Uterus (tissue), 4 donors: ENCODE measurements around the gene EPGN. TPM values are rescaled to one million over a fixed set of nuclear protein-coding genes. Genes with fewer than 3 reads are reported as not detected.

ENCODE experiments used
- DNase-seq, 2 donors: peaks; one replicate each; pipeline ENCODE4 v3.0.0-alpha.2; 2019 to 2020
- H3K27ac ChIP-seq, 2 donors: fragments of 200-600 bp; sonication (generic); 1 replicate in 1 of 2; 2 replicates in 1 of 2; pipeline ENCODE4 v1.5.1; 2016 to 2018
- H3K27me3 ChIP-seq, 2 donors: fragments of 200-600 bp; sonication (generic); one replicate each; pipeline ENCODE4 v1.5.1; 2018 to 2019; ENCODE audit warnings: control low read depth in 1 of 2
- H3K36me3 ChIP-seq, 2 donors: fragments of 200-600 bp; sonication (generic); one replicate each; pipeline ENCODE4 v1.5.1; 2019; ENCODE audit warnings: control low read depth in 1 of 2
- H3K4me1 ChIP-seq, 2 donors: fragments of 200-600 bp; sonication (generic); one replicate each; pipeline ENCODE4 v1.5.1; 2018 to 2019; ENCODE audit warnings: control low read depth in 1 of 2
- H3K4me3 ChIP-seq, 2 donors: fragments of 200-600 bp; sonication (generic); 1 replicate in 1 of 2; 2 replicates in 1 of 2; pipeline ENCODE4 v1.5.1; 2018 to 2019; ENCODE audit warnings: mild to moderate bottlenecking in 1 of 2
- H3K9me3 ChIP-seq, 2 donors: fragments of 200-600 bp; sonication (generic); one replicate each; pipeline ENCODE4 v1.5.1; 2019; ENCODE audit warnings: control low read depth in 1 of 2
- CTCF ChIP-seq, 4 experiments: fragments of 200-600 bp in 2 of 4; fragments of 450-650 bp in 2 of 4; sonication (generic) in 2 of 4; IDR thresholded peaks; one replicate each; pipeline ENCODE4 v1.5.1; 2016 to 2019; ENCODE audit warnings: antibody characterized with exemption in 4 of 4, mild to moderate bottlenecking in 2 of 4, moderate library complexity in 1 of 4
- POLR2A ChIP-seq, 2 donors: fragments of 450-650 bp; IDR thresholded peaks; one replicate each; pipeline ENCODE4 v1.6.1; 2016; ENCODE audit warnings: antibody characterized with exemption in 2 of 2, mild to moderate bottlenecking in 1 of 2, moderate library complexity in 1 of 2
- intact Hi-C: fragments of 100-400 bp; cut with DNase I; formaldehyde crosslinking; loops from one replicate; pipeline ENCODE4 v1.15.1; 2023; ENCODE audit warnings: low total_unique reads
- total RNA-seq, 4 donors: library from RNA; depleted of rRNA in 3 of 4; stranded (reverse); fragments of >200 nt in 3 of 4; gene quantifications; one replicate each; pipeline versions ENCODE4 v1.1.0 to v1.2.4, GENCODE V29; 2014 to 2023
- donor health status: DM: yes; HTN: yes; CAD: no.

EPGN gene
- total RNA-seq, 4 donors from 2014 or later = 0.26 to 0.61 TPM; not detected in 2

- intact Hi-C loops = no loop called here
- Histone ChIP-seq H3K4me3 (no peak overlapping the region), H3K36me3 (no peaks in the 10 kb centered on the region), H3K4me1 (no peaks in the 10 kb centered on the region), H3K9me3 (no peaks in the 10 kb centered on the region), H3K27me3 (no peaks in the 10 kb centered on the region), H3K27ac (no peak overlapping the region)
- DNase-seq = no peak
- TF ChIP-seq POLR2A (IDR thresholded peaks at IDR 0.05) (no peak), CTCF (IDR thresholded peaks at IDR 0.05) (no peak)
Measured at GRCh38 chr4:74314329-74314728, 6.1 kb downstream of the EPGN start.

GRCh38 chr4:74314944-74315343, 6.7 kb downstream of the EPGN start:
- H3K27ac ChIP-seq = no peak overlapping the region
- no peak overlapping the region for H3K4me3 ChIP-seq
- DNase-seq = no peak
- no peaks in the 10 kb centered on the region for H3K27me3 ChIP-seq
- intact Hi-C loops = no loop called here
- H3K36me3 ChIP-seq = no peaks in the 10 kb centered on the region
- no peaks in the 10 kb centered on the region for H3K9me3 ChIP-seq
- no peaks in the 10 kb centered on the region for H3K4me1 ChIP-seq
- TF ChIP-seq CTCF (IDR thresholded peaks at IDR 0.05) = no peak

- no peaks in the 10 kb centered on the region for H3K4me1 ChIP-seq
- DNase-seq = no peak
- no peak overlapping the region for H3K4me3 ChIP-seq
- no peaks in the 10 kb centered on the region for H3K9me3 ChIP-seq
- H3K27me3 ChIP-seq = no peaks in the 10 kb centered on the region
- H3K36me3 ChIP-seq = no peaks in the 10 kb centered on the region
- TF ChIP-seq POLR2A (IDR thresholded peaks at IDR 0.05) = no peak
- H3K27ac ChIP-seq = no peak overlapping the region
- intact Hi-C loops = no loop called here
Measured at GRCh38 chr4:74315376-74315775, 7.1 kb downstream of the EPGN start.

GRCh38 chr4:74316397-74316796, 8.1 kb downstream of the EPGN start:
- intact Hi-C loops = no loop called here
- Histone ChIP-seq H3K4me3 (no peak overlapping the region), H3K27me3 (no peaks in the 10 kb centered on the region), H3K9me3 (no peaks in the 10 kb centered on the region), H3K36me3 (no peaks in the 10 kb centered on the region), H3K4me1 (no peaks in the 10 kb centered on the region), H3K27ac (no peak overlapping the region)
- no peak for TF ChIP-seq CTCF (IDR thresholded peaks at IDR 0.05)
- TF ChIP-seq POLR2A (IDR thresholded peaks at IDR 0.05) = no peak
- no peak for DNase-seq

- no peak for DNase-seq
- Histone ChIP-seq H3K27me3 (no peaks in the 10 kb centered on the region), H3K4me3 (no peak overlapping the region), H3K36me3 (no peaks in the 10 kb centered on the region), H3K27ac (no peak overlapping the region), H3K4me1 (no peaks in the 10 kb centered on the region), H3K9me3 (no peaks in the 10 kb centered on the region)
- no peak for TF ChIP-seq POLR2A (IDR thresholded peaks at IDR 0.05)
- TF ChIP-seq CTCF (IDR thresholded peaks at IDR 0.05) = no peak
- intact Hi-C loops = no loop called here
Measured at GRCh38 chr4:74317616-74318246, 9.5 kb downstream of the EPGN start.

GRCh38 chr4:74318276-74318675, 10.0 kb downstream of the EPGN start:
- intact Hi-C loops = no loop called here
- TF ChIP-seq POLR2A (IDR thresholded peaks at IDR 0.05) = no peak
- TF ChIP-seq CTCF (IDR thresholded peaks at IDR 0.05) = no peak
- no peaks in the 10 kb centered on the region for H3K27me3 ChIP-seq

More at GRCh38 chr4:74318276-74318675, 10.0 kb downstream of the EPGN start:
- no peaks in the 10 kb centered on the region for H3K9me3 ChIP-seq
- H3K36me3 ChIP-seq = no peaks in the 10 kb centered on the region
- no peak overlapping the region for H3K27ac ChIP-seq
- no peak for DNase-seq
- no peaks in the 10 kb centered on the region for H3K4me1 ChIP-seq
- H3K4me3 ChIP-seq = no peak overlapping the region
